GM19455 (cell line): ENCODE measurements around the gene SFT2D1.
A peak's percentile ranks its signal among the peaks of the same experiment; 100 is the strongest.

Experiments used
- ATAC-seq: cut with Tn5 transposase; IDR thresholded peaks from one replicate; pipeline ENCODE4 v1.9.1; 2021; ENCODE audit not compliant: unreplicated experiment

The SFT2D1 gene

GRCh38 chr6:166334878-166335277 is 7.5 kb downstream of the SFT2D1 start:
- no peak for ATAC-seq

GRCh38 chr6:166333172-166333995 is 9.0 kb downstream of the SFT2D1 start:
- ATAC-seq = peak; percentile 47

DNA sequence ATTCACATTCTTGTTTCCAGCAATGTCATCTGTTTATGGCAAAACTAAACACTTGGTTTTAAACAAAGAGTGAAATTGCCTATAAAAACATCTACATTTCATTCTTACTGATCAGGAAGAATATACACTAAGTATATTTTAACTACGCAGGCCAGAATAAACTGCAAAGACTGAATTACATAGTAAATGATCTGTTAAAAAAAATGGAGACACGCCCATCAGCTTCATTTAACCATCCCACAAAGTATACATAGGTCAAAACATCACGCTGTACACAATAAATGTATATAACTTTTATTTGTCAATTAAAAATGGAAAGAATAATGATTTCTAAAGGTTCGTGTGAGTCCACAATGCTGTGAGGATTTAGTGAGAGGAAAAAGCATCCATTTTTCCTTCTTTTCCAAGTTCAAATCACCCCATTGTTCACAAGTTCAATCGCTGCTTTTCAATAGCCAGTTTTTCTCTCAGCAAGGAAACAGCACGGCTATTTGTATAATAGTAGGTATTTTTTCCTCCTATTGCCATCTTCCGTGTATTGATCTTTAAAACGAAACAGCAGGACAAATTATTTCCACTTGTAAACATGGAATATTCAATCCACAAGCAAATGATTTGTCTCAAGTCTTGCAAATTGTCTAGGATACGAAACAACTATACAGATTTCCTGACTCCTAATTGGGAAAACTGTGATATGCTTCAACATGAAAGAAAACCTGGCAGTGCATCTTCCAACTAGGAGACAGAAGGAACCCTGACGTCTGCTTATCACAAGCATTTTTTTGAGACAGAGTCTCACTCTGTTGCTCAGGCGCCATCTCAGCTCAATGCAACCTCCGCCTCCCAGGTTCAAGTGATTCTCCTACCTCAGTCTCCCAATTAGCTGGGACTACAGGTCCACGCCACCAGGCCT is 10.6 kb downstream of the SFT2D1 start:
- ATAC-seq = no peak

DNA sequence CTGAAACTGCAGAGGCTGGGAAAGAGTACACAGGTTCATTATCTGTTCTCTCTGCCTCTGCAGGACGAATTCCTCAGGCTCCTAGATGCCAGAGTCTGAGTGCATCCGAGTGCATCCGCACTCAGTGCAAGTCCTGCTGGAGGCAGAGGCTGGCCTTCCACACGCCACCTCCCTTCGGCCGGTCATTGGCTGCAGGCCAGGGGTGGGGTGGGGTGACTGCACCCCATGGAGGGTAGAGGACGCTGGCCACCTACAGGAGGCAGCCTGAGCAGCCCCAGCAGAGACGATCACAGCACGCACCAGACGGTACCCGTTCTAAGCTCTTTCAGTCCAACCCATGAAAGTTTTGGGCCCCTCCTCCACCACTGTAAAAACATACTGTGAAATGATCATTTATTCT is 11.7 kb downstream of the SFT2D1 start:
- ATAC-seq = no peak

DNA sequence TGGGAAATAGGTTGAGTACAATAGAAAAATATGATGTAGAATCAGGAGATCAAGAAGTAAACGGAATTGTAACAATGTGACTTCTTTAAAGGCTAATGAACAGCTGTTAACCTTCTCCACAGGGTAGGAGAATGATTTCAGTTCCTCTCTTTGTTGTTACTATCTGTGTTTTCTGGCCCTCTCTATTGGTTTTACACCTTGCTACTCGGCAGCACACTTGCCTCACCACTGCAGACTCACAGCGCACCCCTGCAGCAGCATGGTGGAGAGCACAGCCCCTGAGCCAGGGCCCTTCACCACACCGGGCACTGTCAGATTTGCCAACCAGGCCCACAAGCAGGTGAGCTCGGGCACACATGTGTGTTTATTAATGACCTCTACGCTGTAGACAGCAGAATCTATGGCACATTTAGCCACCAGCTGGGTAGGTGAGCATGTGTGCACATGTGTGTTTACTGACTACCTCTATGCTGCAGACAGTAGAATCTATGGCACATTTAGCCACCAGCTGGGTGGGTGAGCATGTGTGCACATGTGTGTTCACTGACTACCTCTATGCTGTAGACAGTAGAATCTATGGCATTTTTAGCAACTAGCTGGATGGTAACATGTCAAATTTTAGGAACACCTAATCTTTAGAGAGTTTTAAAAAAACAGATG is 16.8 kb downstream of the SFT2D1 start:
- ATAC-seq = peak; percentile 78

- ATAC-seq = no peak
These were observed 18.9 kb downstream of the SFT2D1 start for GRCh38 chr6:166323395-166323794.

- ATAC-seq = no peak
These were observed 23.4 kb downstream of the SFT2D1 start for GRCh38 chr6:166318649-166319600.

GRCh38 chr6:166318227-166318626 is 24.1 kb downstream of the SFT2D1 start:
- no peak for ATAC-seq

DNA sequence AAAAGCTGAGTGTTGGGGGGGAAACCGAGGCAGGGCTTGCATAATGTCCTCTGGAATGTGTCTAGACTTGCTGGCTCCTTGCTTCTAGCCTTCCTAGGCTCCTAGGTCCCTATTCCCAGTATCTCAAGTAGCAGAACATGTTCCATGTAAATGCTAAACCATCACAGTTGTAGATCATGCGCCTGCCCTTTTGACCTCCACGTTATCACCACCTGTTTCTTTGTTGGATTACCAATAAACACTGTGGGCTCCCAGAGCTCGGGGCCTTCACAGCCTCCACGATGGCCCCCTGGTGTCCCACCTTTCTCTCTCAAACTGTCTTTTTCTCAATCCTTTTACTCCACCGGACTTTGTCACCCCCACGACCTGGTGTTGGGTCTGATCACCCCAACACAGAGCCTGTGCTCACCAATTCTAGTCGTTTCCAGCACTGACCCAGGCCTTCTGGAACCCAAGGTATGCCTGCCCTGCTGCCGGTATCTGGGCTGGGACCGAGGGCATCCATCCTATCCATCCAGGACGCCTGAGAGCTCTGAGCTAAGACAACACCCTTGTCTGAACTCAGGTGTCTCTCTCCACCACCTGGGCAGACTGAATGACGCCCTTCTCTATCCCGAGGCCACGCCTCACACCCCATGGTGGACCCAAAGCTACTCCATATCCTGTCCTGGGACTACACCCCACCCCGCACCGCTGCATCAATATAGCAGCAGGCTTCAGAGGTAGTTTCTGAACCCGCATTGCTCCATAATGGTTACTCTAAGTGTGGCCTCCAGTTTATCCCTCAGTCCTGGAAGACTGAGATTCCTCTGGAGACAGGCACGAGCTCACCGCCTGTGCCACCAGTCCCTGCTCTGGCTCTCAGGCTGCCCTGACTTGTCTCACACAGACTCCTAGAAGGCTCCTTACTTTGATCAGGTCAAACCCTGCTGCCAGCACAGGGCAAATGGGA is 24.8 kb downstream of the SFT2D1 start:
- no peak for ATAC-seq

GRCh38 chr6:166315436-166315835 is 26.9 kb downstream of the SFT2D1 start:
- no peak for ATAC-seq

GRCh38 chr6:166314454-166314853 is 27.9 kb downstream of the SFT2D1 start:
- ATAC-seq = no peak

GRCh38 chr6:166313255-166314070 is 28.9 kb downstream of the SFT2D1 start:
- ATAC-seq = peak; percentile 70

GRCh38 chr6:166312832-166313231 is 29.5 kb downstream of the SFT2D1 start:
- no peak for ATAC-seq

DNA sequence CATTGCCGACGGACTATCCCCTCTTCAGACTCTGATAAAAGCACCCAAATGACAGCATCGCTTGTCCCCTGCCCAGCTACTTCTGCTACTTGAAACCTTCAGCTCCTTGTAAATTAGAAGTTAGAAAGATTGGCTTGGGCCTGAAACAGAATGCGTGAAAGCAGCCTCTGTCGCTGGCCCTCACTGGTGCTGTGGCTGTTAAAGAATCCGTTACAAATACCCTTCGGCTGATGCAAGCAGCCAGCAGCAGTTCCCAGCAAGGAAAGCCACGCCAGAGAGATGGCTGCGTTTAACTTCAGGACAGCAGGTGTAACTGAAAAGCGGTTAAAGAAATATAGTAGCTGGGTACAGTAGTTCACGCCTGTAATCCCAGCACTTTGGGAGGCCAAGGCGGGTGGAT is 31.7 kb downstream of the SFT2D1 start:
- no peak for ATAC-seq

GRCh38 chr6:166309977-166310376 is 32.4 kb downstream of the SFT2D1 start:
- ATAC-seq = no peak

DNA sequence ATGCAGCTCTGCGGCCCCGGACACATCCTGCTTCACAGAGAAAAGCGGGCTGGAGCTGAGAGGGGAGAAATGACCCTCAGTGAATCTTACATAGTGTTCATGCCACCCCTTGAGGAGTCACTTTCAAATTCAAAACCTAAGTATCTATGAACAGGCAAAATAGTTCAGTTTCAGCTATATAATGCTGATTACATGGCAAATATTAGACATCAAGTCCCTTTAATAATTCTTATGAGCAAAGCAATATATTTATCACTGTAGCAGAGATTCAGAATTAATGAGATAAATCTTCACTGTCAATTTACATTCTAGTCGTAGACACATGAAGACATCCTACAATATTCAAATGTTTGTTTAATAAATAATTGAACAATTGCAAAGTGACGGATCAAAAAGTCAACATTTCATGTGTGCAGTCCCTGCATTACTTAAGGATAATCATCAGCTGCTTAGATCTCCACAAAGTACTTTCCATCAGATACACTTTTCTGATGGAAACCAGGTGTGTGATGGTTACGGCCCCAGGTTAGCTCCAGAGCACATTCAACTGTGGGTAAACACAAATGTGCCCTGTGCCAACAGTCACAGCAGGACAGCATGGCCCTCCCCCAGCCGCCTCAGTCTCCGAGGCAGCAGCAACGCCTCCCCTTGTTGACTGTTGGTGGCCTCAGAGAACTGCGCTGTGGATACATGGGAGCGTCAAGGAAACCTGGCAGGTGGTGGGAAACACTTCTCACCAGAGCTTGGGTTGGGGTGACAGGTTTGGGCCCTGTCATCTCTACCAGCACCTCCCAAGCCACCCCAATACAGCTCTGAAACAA is 33.4 kb downstream of the SFT2D1 start:
- no peak for ATAC-seq

GRCh38 chr6:166308033-166308768 is 34.1 kb downstream of the SFT2D1 start, which contains the start of gene PRR18:
TSS of gene PRR18 (minus strand) at chr6:166308392. CDS start at chr6:166308142, 250 bp downstream.
- ATAC-seq = peak; percentile 59
